LNCAP (cell line): ENCODE results near the gene BORCS5.

Source experiments
- CTCF ChIP-seq: fragments of 450-650 bp; IDR thresholded peaks from 2 replicates; pipeline ENCODE4 v1.5.1; 2017; ENCODE audit warnings: mild to moderate bottlenecking

The BORCS5 gene

GRCh38 chr12:12498210-12498609, 141.3 kb downstream of the BORCS5 start:
- no peak for TF ChIP-seq CTCF

- no peak for TF ChIP-seq CTCF
Measured at GRCh38 chr12:12499909-12500604, 143.2 kb downstream of the BORCS5 start.

- no peak for TF ChIP-seq CTCF
Measured at GRCh38 chr12:12501121-12501520, 144.2 kb downstream of the BORCS5 start.

- no peak for TF ChIP-seq CTCF
Measured at GRCh38 chr12:12502815-12503151, 145.9 kb downstream of the BORCS5 start.

GRCh38 chr12:12503384-12504078, 146.7 kb downstream of the BORCS5 start:
- no peak for TF ChIP-seq CTCF

GRCh38 chr12:12505544-12506495, 148.9 kb downstream of the BORCS5 start:
- TF ChIP-seq CTCF, result no peak

GRCh38 chr12:12506496-12506890, 149.6 kb downstream of the BORCS5 start:
- TF ChIP-seq CTCF, result no peak
